Stimulated activated CD4-positive, alpha-beta T cell treated with anti-CD3 and anti-CD28 coated beads, Interleukin-2, amount 100 ng/mL, for 48 hours (primary cell): ENCODE results near the gene GPR108.

ENCODE experiments used
- DNase-seq, 2 donors: peaks; one replicate each; pipeline ENCODE4 v3.0.0-alpha.2; 2020

The GPR108 gene

DNA sequence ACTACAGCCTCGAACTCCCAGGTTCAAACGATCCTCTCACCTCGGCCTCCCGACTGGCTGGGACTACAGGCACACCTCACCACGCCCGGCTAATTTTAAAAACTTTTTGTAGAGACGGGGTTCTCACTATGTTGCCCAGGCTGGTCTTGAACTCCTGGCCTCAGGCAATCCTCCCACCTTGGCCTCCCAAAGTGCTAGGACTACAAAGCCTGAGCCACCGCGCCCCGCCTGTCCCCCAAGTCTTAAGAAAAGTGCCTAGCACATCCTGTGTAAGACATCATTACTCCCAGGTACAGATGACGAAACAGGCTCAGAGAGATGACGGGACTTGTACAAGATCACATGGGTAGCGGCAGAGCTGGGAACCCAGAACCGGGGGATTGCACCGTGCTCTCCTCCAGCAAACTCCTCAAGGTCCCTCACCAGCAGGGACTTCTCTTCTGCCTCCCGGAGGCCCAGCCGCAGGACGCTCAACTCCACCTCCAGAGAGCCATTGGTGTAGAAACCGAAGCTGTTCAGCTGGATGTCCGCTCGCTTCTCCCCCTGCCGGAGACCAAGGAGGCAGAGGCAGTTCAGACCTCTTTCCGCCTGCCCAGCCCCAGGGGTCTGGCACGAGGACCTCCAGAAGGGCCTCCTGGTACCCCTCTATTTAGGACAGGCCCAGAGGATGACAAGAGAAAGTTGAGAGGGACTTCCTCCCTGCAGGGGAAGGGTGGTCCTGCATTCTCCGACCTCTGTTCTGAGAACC lies 1.0 kb downstream of the GPR108 start:
- peak; percentile 49 to 58 for DNase-seq

DNA sequence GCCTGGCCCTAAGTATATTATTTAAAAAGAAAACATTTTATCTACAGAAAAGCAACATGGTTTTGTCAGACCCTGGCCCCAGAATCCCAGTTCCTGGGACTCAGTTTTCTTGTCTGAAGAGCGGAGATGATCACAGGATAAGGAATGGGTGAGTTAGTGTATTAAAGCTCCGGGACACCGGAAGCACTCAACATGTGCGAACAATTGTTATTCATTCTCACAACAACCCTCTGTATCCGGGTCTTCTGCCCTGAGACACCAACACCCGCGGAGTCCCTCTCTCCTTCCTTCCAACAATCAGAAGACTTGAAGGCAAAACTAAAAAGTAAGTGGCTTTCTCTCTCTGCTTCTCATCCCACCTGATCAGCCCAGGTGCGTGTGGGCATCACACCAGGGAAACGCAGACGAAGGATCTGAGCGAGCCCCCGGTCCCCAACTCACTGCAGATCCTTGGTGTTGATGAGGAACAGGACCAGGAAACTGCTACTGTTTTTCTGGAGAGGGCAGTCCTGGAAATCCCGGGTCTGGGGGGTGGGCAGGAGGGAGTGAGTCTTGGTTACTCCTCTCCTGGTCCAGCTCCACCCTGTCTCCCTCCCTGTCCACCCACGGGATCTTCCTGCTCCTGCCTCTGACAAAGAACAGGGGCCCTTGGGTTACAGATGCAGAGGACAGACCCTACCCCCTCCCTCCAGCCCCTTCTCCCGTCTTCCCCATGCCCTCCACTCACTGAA lies 2.0 kb downstream of the GPR108 start:
- no peak for DNase-seq

DNA sequence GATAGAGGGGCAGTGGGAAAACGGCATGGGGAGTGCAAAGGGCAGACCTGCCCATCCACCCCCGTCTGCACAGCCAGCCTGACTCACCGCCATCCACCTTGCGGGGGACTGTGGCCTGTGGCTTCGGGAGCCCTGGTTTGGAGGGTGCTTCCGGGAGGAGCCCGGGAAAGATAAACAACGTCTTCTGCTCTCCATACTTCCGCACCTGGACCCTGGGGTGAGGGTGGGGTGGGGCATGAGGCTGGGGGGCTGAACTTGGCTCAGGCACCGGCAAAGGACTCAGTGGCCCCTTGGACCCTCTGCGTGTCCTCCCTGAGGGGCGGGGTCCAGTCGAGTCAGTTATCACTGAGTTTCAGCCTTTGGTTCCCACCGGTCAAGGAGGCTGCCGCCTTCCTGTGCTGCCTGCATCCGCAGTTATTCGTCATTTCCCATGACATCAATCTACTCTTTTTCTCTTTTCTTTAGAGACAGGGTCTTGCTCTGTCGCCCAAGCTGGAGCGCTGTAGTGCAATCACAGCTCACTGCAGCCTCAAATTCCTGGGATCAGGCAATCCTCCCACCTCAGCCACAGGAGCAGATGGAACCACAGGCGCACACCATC lies 3.2 kb downstream of the GPR108 start:
- no peak for DNase-seq

DNA sequence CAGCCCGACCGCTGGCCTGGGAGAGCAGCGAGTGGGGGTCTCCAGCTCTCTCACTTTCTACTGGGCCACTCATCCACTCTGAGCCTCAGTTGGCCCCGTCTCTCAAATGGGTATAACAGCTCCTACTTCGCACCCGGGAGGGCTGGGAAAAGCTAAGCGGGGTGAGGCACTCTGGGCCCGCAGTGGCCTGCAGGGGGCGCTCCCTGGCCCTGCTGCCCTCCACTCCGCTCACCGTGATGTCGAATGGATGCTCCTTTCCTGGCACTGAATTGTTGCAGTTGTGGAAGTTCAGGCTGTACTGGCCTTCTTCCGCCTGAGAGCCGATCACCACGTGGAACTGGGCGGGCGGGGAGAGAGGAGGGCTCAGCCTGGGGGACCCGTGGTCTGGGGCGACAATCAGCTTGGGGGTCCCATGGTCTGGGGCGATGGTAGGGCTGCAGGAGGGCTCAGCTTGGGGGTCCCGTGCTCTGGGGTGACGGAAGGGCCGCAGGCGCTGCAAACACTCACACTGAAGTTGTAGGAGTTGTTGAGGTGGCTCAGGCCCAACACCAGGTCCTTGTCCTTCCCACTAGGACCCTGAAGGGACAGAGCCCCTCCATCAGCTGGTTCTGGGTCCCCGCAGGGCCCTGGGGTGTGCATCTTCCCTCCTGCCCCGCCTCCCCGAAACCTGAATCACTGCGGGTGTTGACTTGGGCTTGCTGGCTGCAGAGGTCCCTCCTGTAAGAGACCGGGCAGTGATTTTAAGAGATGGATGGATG lies 3.9 kb downstream of the GPR108 start:
- no peak for DNase-seq

DNA sequence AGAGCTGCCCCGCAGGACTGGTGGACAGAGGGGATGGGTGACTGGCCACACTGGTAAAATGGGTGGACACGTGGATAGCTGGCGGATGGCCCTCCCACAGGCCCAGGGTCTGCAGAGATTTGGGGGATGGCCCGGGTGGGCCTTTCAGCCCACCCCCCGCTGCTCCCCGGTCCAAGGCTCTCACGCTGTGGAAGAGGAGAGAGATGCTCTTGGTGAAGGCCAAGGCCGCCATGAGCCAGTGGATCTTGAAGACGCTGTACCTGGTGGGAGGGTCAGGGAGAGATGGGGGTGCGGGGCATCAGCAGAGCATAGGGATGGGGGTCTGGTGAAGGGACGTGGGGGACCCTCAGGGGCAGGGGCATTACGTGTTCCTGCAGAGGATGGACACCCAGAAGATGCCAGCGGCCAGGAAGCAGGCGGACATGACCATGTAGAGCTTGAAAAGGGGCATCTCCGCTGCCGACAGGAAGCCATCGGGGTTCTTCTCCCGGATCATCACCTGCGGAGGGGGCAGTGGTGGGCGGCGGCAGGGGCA lies 4.5 kb downstream of the GPR108 start:
- DNase-seq: no peak

DNA sequence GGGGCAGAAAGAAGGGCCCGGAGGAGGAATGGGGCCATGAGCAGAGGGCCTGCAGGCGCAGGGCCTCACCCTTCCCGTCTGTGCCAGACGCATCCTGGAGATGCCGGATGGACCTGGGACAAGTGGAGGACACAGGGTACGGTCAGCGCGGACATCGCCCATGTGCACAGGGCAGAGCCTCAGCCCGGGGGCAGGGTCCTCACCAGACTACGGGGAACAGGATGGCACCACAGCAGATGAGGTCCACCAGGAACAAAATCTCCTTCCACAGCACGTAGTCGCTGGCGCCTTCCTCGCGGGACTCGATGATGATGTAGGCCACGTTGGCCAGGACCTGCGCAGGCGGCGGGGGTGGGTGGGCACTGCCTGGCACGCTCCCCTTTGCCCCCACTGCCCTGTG lies 5.6 kb downstream of the GPR108 start:
- no peak for DNase-seq

DNA sequence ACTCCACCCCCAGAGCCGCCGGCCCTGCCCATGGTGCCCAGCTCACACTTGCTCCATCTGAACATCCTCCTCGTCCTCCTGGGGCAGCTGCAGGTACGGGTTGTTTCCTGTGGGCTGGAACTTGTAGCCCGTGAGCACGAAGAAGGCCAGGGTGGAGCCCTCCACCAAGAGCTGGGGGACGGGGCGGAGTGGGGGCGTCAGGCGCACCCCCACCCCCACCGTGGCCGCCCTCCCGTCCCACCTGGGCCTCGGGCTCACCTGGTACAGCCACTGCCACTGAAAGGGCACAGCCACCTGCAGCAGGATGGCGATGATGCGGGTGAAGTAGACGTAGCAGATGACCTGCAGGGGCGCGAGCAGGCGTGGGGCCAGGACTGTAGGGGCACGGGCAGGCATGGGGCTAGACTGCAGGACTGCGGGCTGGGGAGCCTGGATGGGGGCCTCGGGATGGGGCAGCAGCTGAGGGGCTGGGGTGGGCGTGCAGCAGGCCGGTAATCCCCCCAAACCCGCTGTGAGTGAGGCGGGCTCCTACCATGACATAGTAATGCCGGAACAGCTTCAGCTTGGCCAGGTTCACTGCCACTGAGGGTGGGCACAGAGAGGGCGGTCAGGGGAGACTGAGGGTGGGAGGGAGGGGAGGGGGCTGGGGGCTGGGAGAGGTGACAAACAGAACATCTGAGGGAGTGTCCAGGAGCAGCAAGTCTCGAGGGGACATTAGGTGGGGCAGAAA lies 6.3 kb downstream of the GPR108 start:
- no peak for DNase-seq

DNA sequence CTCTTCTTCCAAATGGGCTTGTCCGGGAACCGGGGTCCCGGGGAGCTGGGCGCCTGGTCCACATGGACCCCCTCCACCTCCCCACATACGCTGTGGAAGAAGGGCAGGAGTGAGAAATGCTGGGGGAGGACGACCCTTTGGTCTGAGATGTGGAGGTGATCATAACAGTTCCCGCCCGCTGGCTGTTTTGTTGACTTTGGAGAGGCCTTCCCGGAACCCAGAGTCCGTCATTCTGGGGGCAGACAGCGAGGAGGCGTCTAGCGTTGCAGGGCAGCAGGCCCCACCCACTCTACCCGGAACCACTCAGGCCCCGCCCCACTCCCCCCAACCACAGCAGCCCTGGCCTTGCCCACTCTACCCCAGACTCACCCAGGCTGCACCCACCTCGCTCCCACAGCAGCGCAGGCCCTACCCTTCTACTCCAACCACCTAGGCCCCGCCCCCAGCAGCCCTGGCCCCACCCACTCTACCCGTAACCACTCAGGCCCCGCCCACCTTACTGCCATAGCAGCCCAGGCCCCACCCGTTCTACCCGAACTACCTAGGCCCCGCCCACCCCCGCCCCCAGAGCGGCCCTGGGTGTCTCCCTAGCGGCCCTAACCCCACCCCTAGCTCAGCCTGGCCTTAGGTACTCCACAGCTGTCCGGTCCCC lies 7.1 kb downstream of the GPR108 start:
- peak; percentile 39 to 55 for DNase-seq

DNA sequence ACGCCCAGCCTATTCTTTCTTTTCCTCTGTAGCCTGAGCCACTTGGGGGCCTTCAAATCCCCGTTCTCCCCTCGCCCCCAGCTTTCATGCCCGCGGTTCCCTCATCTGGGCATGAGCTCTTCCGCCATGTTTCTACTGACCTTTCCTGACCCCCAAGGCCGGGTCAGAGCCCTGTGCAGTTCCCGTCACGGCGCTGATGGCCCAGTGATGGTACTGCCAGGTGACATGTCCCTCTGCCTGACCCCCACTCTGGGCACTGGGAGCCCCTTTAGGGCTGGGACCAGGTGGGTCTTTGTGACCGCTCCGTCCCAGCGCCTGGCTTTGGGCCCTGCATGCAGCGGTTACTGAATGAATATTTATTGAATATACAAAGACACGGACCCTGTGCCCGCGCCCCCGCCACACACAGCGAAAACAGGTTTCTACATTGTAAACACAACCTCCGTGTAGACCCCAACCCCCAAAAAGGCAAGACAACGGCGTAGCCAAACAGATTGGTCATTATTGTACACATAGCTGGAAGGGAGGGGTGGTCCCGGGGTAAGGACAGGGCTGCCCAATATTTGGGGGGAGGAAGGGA lies 7.7 kb downstream of the GPR108 start:
- no peak for DNase-seq

DNA sequence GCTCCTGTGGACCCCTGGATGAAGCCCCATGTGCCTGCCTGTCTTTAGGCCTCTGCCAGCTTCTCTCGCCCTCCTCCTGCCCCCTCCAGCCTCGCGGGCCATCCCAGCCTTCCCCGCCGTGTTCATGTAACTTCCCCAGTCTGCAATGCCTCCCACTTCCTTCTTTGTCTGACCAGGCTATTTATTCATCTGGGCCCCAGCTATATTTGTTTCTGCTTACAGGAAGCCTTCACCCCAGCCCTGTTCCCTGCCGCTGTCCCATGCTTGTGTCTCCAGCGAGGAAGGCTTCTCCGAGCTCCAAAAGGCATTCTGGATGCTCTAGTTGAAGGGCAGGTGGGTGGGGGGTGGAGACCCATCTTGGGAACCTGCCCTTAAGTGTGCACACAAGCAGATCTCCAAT lies 9.0 kb downstream of the GPR108 start:
- DNase-seq: no peak

DNA sequence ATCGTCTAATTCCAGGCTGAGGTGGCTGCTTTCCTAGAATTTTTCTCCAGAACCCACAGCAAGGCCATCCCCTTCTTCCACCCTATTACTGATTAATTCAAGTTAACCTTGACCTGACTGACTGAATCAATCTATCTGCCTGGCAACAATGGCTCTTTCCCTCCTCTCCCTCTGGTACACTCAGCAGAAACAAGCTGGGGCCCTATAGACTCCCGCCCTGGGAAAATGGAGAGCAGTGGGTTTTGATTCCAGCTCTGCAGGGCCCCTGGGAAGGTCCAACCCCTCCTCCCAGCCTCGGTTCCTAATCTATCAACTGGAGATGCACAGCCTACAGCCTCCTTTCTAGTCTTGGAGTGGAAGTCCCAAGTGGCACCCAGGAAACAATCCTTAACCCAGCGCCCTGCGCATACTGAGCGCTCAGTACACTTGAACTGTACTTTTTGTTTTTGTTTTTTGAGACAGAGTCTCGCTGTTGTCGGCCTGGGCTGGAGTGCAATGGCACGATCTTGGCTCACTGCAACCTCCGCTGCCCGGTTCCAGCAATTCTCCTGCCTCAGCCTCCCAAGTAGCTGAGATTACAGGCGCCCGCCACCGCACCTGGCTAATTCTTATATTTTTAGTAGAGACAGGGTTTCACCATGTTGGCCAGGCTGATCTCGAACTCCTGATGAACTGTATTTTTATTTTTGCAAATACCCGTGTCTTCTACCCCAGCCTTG lies 11.7 kb downstream of the GPR108 start:
- DNase-seq: no peak

DNA sequence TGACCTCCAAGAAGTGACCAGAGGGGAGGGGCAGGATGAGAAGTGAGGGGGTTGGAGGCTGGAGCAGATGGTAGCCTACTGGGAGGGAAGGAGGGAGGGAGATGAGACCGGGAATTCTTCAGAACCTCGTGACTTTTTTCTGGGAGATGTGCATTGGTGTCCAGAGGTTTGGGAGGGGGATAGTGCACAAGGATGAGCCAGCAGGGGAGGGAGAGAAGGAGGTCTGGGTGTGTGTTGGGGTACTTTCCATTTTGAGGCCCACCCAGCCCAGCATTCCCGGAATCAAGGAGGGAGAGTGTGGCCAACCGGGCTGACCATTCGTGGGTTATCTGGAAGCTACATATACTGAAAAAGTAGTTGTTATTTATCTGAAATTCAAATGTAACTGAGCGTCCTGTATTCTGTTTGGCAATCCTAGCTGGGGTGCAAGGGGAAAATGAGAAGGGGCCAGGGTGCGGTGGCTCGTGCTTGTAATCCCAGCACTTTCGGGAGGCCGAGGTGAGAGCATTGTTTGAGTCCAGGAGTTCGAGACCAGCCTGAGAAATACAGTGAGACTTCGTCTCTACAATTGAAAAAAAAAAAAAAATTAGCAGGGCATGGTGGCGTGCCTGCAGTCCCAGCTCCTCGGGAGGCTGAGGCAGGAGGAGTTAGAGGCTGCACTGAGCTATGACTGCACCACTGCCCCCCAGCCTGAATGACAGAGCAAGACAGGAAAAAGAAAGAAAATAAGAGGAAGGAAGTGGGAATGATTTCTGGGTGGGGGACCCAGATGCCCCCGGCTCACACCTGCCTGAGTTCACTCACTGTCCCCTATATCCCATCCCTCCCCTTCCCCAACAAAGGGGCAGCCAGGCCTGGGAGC lies 12.5 kb downstream of the GPR108 start:
- DNase-seq: no peak

DNA sequence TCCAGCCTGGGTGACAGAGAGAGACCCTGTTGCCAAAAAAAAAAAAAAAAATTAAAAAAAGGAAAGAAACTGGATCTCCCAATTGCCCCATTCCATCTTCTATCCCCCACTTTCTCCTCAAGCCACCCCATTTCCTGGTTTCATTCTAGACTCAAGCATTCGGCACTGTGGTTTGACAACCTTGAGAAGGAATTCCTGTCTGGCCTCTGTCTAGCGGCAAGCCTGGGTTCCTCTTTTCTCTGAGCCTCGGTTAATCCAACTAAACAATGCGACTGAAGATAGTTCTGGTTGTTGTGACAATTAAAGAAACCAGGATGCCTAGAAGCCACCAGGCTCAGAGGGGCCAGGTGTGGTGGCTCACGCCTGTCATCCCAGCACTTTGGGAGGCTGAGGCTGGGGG lies 13.6 kb downstream of the GPR108 start:
- no peak for DNase-seq

DNA sequence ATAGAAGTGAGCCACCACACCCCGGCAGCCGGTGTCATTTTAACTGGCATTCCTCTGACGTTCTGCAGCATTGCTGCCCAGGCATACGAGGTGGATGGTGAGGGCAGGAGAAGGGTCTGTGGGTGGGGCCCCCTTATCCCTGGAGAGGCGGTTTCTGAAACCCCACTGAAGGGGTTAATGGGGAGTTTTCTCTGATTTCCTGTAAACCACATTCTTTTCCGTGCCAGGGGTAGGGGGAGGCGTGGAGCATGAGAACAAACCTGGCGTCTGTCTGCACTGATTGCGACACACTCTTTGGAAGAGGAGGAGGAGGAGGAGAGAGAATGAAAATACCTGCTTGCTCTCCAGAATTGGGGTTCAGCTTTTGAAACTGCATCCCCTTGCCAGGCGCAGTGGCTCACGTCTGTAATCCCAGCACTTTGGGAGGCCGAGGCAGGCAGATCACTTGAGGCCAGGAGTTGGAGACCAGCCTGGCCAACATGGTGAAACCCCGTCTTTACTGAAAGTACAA lies 14.2 kb downstream of the GPR108 start:
- DNase-seq: no peak

DNA sequence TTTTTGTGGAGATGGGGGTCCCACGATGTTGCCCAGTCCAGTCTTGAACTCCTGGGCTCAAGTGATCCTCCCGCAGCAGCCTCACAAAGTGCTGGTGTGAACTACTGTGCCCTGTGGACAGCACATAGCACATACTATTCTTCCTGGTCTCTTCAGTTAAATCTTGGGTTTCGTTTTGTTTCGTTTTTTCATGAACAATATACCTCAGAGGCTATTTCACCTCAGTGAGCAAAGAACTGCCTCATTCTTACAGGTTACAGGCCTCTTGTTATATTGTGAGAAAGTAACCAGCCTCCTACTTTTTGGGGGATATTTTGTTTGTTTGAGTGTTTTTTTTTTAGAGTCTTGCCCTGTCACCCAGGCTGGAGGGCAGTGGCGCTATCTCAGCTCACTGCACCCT lies 15.6 kb downstream of the GPR108 start:
- DNase-seq: no peak

DNA sequence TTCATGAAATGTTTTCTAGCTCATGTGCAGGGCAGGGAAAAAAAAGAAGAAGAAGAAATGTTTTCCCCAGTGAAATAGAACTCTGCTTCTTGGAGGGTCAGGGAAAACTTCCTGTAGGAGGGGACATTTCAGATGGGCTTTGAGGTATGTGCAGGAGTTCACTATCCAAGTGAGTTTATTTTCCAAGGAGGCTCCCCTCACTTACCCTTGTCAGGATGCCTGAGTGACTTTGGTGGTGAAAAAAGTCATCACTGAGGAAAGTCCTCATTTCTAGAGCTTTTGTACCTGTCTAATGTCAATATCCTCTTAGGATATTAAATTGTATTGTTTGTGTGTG lies 16.3 kb downstream of the GPR108 start:
- no peak for DNase-seq

DNA sequence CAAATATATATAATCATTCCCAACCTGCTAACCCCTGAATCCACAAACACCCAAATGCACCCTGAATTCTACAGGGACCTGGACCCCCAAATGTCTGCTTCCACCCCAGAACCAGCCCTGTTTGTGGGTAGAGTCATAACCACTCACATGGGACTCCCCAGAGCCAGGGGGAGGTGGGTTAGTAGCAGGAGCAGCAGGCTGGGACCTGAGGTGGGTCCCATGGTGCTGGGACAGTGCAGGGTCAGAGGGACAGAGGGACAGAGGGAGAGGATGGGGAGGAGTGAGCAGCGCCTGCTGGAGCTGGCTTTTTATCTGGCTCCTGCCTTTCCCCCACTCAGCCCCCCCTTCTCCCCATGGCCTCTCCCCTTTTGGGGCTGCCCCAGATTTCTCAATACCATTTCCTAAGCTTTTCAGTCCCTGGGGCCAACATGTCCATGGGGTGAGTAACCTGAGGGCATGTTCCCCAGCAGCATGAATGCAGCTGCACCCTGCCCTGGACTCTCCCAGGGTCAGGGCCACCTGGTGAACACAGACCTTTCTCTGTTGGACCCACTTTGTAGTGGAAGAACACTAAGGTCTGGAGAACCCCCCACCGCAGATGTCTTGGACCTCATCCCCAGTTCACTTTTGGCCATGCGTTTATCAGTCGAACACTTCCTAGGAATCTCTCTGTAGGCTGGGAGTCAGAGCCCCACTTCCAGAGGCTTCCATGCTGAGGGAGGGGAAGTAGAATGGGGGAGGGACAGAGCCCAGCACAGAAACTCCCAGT lies 16.8 kb downstream of the GPR108 start, which contains the start of gene C3:
Gene C3 (minus strand): TSS at position 282 of the 769 bp plus-strand sequence. CDS start 61 bp downstream, at position 221.
- no peak for DNase-seq

DNA sequence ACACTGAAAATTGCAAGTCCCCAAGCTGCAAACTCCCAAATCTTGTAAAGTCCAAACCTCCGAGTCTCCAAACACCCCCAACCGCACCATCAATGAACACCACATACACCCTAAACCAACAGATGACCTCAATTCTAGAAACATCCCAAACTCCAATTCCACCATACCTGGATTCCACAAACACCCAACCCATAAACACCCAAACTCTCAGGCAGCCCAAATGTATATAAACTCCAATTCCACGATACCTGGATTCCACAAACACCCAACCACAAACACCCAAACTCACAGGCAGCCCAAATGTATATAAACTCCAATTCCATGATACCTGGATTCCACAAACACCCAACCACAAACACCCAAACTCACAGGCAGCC lies 17.4 kb downstream of the GPR108 start:
- no peak for DNase-seq

DNA sequence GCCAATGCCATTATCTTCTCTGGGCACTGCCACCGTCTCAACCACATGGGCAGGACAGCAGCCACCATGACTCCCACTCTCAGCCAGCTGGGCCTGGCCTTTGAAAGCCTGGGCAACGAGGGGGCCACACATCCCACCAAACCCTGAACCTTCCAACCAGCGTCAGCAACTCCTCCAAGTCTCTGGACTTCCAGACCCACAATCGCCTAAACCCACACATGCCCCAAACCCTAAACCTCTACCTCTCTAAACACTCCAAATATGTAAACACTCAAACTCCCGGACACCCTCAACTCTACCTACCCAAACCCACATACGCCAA lies 17.9 kb downstream of the GPR108 start:
- no peak for DNase-seq
